D721Med (cell line): Measurements from ENCODE around the gene GTF2H2C.
"Not testable (repeated sequence)": the region's sequence is repeated elsewhere in the genome, so short reads cannot be mapped to it uniquely, and the experiment has no call there.

Experiments
- DNase-seq: peaks from one replicate; pipeline ENCODE4 v3.0.0; 2011; ENCODE audit warnings: low spot score; ENCODE audit not compliant: insufficient read length
- FAIRE-seq: peaks from 2 replicates; lab custom pipeline; 2011; peaks lifted over from hg19 to GRCh38; lab: Jason Lieb, UNC
- CTCF ChIP-seq: IDR thresholded peaks from 2 replicates; pipeline ENCODE4 v1.5.1; 2012; ENCODE audit warnings: mild to moderate bottlenecking, control low read depth; ENCODE audit not compliant: insufficient read depth; ENCODE audit errors: missing control alignments

GTF2H2C gene

GRCh38 chr5:69559908-69560330, at the start of gene GTF2H2C:
Gene GTF2H2C (plus strand): TSS chr5:69560191. CDS start chr5:69565133, 4,942 bp downstream.
- not testable (repeated sequence) for DNase-seq, FAIRE-seq
- TF ChIP-seq CTCF = peak; percentile 6

GRCh38 chr5:69510694-69511093, 49.3 kb upstream of the GTF2H2C start:
- FAIRE-seq = no peak
- DNase-seq = no peak
- TF ChIP-seq CTCF = no peak

- no peak for FAIRE-seq
- TF ChIP-seq CTCF = no peak
- no peak for DNase-seq
Observed at GRCh38 chr5:69512740-69513260, 47.2 kb upstream of the GTF2H2C start.

DNA sequence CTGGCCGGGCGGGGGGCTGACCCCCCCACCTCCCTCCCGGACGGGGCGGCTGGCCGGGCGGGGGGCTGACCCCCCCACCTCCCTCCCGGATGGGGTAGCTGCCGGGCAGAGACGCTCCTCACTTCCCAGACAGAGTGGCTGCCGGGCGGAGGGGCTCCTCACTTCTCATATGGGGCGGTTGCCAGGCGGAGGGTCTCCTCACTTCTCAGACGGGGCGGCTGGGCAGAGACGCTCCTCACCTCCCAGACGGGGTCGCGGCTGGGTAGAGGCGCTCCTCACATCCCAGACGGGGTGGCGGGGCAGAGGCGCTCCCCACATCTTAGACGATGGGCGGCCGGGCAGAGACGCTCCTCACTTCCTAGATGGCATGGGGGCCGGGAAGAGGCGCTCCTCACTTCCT, 44.4 kb upstream of the GTF2H2C start:
- not testable (repeated sequence) for DNase-seq, FAIRE-seq

DNA sequence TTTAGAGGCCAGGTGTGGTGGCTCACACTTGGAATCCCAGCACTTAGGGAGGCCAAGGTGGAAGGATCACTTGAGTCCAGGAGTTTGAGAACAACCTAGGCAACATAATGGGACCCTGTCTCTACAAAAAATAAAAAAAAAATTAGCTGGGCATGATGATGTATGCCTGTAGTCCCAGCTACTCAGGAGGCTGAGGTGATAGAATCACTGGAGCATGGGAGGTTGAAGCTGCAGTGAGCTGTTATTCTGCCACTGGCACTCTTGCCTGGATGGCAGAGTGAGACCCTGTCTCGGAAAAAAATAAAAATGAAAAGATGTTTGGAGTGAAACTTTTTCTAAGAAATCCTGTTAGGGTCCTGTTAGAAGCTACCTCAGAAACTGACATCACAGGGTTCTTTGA, 43.2 kb upstream of the GTF2H2C start:
- FAIRE-seq (no peak), DNase-seq (no peak)
- TF ChIP-seq CTCF = no peak

GRCh38 chr5:69517763-69518212, 42.2 kb upstream of the GTF2H2C start:
- DNase-seq = no peak
- TF ChIP-seq CTCF = no peak
- no peak for FAIRE-seq

- FAIRE-seq (no peak), DNase-seq (no peak)
- TF ChIP-seq CTCF = no peak
Observed at GRCh38 chr5:69519285-69519684, 40.7 kb upstream of the GTF2H2C start.
